Measurements from ENCODE around the gene MYRIP.

GRCh38 chr3:40012381-40012780 lies 203.0 kb downstream of the MYRIP start:
- TF ChIP-seq ZNF274 (IDR thresholded peaks at IDR 0.05; ENCODE audit: low read depth, low read length) = no peak
- TF ChIP-seq YY1 (IDR thresholded peaks at IDR 0.05; ENCODE audit: insufficient read depth, insufficient read length) = no peak
- TF ChIP-seq SUZ12 (IDR thresholded peaks at IDR 0.05; ENCODE audit: extremely low read depth, insufficient read depth, insufficient read length) = no peak
